NB4 (cell line): ENCODE data around the gene C15orf62.

ENCODE experiments used
- POLR2A ChIP-seq: IDR thresholded peaks from 2 replicates; pipeline ENCODE4 v1.6.1; 2011; ENCODE audit warnings: mild to moderate bottlenecking; ENCODE audit not compliant: insufficient read length; ENCODE audit errors: extremely low read depth
- TF ChIP-seq, protein P1 (sequence below): IDR thresholded peaks from one replicate; pipeline ENCODE4 v1.5.1; 2012; ENCODE audit warnings: low read depth, low read length
- TF ChIP-seq, protein P2 (sequence below): IDR thresholded peaks from 2 replicates; pipeline ENCODE4 v1.6.1; 2011; ENCODE audit warnings: low read depth, low read length

DNA sequence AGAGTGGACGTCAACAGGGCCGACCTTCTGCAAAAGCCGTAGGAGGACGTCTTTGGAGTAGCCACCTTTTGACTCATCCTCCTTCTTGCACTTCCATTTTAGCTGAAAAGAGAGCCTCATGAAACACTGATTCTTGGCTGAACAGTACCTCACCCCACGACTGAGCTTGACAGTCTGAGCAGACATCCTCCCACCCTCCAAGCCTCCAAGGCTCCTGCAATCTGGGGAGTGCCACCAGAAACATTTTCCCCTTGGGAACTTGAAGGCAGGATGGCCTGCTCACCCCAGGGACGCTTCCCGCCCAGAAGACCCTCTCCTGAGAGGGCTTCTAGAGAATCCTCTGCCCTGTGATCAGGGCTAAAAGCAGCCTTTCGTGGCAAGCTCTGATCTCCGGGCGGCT, 5.2 kb downstream of the C15orf62 start:
- TF ChIP-seq POLR2A, result no peak
- TF ChIP-seq, protein P1, sequence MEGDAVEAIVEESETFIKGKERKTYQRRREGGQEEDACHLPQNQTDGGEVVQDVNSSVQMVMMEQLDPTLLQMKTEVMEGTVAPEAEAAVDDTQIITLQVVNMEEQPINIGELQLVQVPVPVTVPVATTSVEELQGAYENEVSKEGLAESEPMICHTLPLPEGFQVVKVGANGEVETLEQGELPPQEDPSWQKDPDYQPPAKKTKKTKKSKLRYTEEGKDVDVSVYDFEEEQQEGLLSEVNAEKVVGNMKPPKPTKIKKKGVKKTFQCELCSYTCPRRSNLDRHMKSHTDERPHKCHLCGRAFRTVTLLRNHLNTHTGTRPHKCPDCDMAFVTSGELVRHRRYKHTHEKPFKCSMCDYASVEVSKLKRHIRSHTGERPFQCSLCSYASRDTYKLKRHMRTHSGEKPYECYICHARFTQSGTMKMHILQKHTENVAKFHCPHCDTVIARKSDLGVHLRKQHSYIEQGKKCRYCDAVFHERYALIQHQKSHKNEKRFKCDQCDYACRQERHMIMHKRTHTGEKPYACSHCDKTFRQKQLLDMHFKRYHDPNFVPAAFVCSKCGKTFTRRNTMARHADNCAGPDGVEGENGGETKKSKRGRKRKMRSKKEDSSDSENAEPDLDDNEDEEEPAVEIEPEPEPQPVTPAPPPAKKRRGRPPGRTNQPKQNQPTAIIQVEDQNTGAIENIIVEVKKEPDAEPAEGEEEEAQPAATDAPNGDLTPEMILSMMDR, result no peak
- TF ChIP-seq, protein P2, sequence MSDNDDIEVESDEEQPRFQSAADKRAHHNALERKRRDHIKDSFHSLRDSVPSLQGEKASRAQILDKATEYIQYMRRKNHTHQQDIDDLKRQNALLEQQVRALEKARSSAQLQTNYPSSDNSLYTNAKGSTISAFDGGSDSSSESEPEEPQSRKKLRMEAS, result no peak
